MCF 10A (cell line): ENCODE data around the gene ZDHHC23. TPM values are rescaled to one million over a fixed set of nuclear protein-coding genes. Genes with fewer than 3 reads are reported as not detected.
A peak's percentile ranks its signal among the peaks of the same experiment; 100 is the strongest.

ENCODE experiments used
- BruUV-seq: library from RNA; stranded (reverse); fragments of 400-500 nt; replicated peaks from 2 replicates; lab custom pipeline; 2021; lab: Mats Ljungman, UMichigan
- CTCF ChIA-PET: fragments of 300-600 bp; sonication (Branson Sonifier 250); formaldehyde crosslinking; extraction: SDS; loops from one replicate; lab custom pipeline; 2021; ENCODE audit warnings: antibody characterized with exemption, inconsistent platforms; lab: Yijun Ruan, JAX
- POLR2A ChIA-PET: fragments of 300-600, 350-650 bp; sonication (Branson Sonifier 250); formaldehyde crosslinking; extraction: SDS; loops from one replicate; lab custom pipeline; 2020; ENCODE audit warnings: antibody characterized with exemption, inconsistent platforms; lab: Yijun Ruan, JAX
- DNase-seq: peaks from one replicate; pipeline ENCODE4 v3.0.0-alpha.2; 2018; ENCODE audit not compliant: unreplicated experiment
- H3K27ac Mint-ChIP-seq: one replicate; pipeline ENCODE4 v1.8.0; 2022; ENCODE audit warnings: mild to moderate bottlenecking, low read depth, mixed read lengths; ENCODE audit not compliant: unreplicated experiment
- H3K27me3 Mint-ChIP-seq: one replicate; pipeline ENCODE4 v1.8.0; 2022; ENCODE audit warnings: mixed read lengths; ENCODE audit not compliant: insufficient read depth, unreplicated experiment
- H3K36me3 Mint-ChIP-seq: one replicate; pipeline ENCODE4 v1.8.0; 2022; ENCODE audit warnings: mild to moderate bottlenecking, moderate library complexity, mixed read lengths; ENCODE audit not compliant: insufficient read depth, unreplicated experiment
- H3K4me1 Mint-ChIP-seq: one replicate; pipeline ENCODE4 v1.8.0; 2022; ENCODE audit warnings: mixed read lengths; ENCODE audit not compliant: insufficient read depth, unreplicated experiment
- H3K4me3 Mint-ChIP-seq: one replicate; pipeline ENCODE4 v1.8.0; 2022; ENCODE audit warnings: mild to moderate bottlenecking, moderate library complexity, mixed read lengths; ENCODE audit not compliant: unreplicated experiment
- H3K9me3 Mint-ChIP-seq: one replicate; pipeline ENCODE4 v1.8.0; 2022; ENCODE audit warnings: mixed read lengths; ENCODE audit not compliant: unreplicated experiment
- intact Hi-C: fragments of 100-400 bp; cut with micrococcal nuclease; formaldehyde crosslinking; loops from 2 replicates; pipeline ENCODE4 v1.14.1; 2022
- total RNA-seq: library from RNA; stranded (reverse); gene quantifications from 2 replicates; pipeline ENCODE4 v1.2.3, GENCODE V29; 2022
- TF ChIP-seq, protein P1 (sequence below): fragments of 200-600 bp; IDR thresholded peaks from one replicate; pipeline ENCODE4 v1.8.0; 2022; ENCODE audit warnings: antibody characterized with exemption, mild to moderate bottlenecking; ENCODE audit not compliant: unreplicated experiment

Gene ZDHHC23
- total RNA-seq, 1 experiment from 2014 or later, result 7.4 TPM

DNA sequence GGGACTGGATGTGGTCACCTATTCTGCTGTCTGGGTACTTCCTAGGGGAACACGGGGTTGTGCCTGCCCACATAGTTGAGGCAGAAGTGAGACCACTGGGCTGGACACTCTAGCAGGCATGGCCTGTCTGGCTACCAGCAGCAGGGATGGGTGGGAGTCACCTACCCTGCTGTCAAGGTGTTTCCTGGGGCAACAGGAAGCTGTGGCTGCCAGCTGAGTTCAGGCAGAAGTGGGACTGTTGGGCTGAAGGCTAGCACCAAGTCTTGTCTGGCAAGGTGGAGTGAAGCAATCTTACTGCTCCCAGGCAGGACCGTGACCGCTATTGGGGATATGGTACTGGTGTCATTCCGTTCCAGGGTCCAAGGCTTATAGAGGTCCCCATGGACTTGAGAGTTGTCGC is 20.3 kb upstream of the ZDHHC23 start:
- Mint-ChIP-seq H3K4me3 (no peak overlapping the region), H3K36me3 (peaks cover 9% of the 10 kb centered on the region), H3K9me3 (peaks cover 15% of the 10 kb centered on the region), H3K4me1 (no peaks in the 10 kb centered on the region), H3K27ac (no peak overlapping the region), H3K27me3 (no peaks in the 10 kb centered on the region)
- no peak for DNase-seq
- CTCF ChIA-PET, result interaction anchor here (0.5 to 1.7 kb wide), 4 partner anchors 12 to 225 kb away, joined by 3 to 7 read pairs (median 4); no protein-coding TSS in a partner anchor
- POLR2A ChIA-PET, result interaction anchor here (0.7 kb wide), 1 partner anchor 11 kb away, joined by 4 read pairs; no protein-coding TSS in a partner anchor
- intact Hi-C loops, result no loop called here
- BruUV-seq, result no TSS peak
- TF ChIP-seq, protein P1, sequence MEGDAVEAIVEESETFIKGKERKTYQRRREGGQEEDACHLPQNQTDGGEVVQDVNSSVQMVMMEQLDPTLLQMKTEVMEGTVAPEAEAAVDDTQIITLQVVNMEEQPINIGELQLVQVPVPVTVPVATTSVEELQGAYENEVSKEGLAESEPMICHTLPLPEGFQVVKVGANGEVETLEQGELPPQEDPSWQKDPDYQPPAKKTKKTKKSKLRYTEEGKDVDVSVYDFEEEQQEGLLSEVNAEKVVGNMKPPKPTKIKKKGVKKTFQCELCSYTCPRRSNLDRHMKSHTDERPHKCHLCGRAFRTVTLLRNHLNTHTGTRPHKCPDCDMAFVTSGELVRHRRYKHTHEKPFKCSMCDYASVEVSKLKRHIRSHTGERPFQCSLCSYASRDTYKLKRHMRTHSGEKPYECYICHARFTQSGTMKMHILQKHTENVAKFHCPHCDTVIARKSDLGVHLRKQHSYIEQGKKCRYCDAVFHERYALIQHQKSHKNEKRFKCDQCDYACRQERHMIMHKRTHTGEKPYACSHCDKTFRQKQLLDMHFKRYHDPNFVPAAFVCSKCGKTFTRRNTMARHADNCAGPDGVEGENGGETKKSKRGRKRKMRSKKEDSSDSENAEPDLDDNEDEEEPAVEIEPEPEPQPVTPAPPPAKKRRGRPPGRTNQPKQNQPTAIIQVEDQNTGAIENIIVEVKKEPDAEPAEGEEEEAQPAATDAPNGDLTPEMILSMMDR, result no peak

DNA sequence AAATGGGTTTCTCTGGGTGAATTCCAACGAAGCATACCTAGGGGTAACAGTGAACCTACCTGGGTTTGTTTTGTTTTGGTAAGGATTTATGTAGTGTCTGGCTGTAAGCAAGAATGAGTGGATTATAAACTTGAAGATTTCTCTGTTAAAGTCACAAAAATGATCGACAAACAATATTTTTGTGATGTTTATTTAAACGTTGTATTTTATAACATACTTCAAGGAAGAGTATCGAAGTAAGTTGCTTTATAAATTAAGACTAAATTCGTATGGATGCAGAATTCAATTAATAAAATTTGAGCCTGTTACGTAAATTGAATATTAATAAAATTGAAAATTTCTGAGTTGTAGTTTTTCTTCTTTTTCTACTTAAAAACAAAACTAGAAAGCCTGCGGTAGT is 982 bp upstream of the ZDHHC23 start:
- ChIA-PET CTCF (no interaction called here), POLR2A (interaction anchor here (1.0 kb wide), 1 partner anchor 55 kb away, joined by 3 read pairs; no protein-coding TSS in a partner anchor)
- intact Hi-C loops, result loop anchor here (1.0 to 10.0 kb wide), 2 partner anchors 109 to 198 kb away; partner anchors contain the start of genes CCDC191 and QTRT2
- H3K4me1 Mint-ChIP-seq, result peaks cover 13% of the 10 kb centered on the region
- BruUV-seq, result TSS peak; percentile 53
- H3K27ac Mint-ChIP-seq, result no peak overlapping the region
- TF ChIP-seq, protein P1, result no peak
- no peaks in the 10 kb centered on the region for H3K36me3 Mint-ChIP-seq
- no peak for DNase-seq
- H3K9me3 Mint-ChIP-seq, result no peaks in the 10 kb centered on the region
- H3K4me3 Mint-ChIP-seq, result peak overlapping the region; percentile 79
- no peaks in the 10 kb centered on the region for H3K27me3 Mint-ChIP-seq

DNA sequence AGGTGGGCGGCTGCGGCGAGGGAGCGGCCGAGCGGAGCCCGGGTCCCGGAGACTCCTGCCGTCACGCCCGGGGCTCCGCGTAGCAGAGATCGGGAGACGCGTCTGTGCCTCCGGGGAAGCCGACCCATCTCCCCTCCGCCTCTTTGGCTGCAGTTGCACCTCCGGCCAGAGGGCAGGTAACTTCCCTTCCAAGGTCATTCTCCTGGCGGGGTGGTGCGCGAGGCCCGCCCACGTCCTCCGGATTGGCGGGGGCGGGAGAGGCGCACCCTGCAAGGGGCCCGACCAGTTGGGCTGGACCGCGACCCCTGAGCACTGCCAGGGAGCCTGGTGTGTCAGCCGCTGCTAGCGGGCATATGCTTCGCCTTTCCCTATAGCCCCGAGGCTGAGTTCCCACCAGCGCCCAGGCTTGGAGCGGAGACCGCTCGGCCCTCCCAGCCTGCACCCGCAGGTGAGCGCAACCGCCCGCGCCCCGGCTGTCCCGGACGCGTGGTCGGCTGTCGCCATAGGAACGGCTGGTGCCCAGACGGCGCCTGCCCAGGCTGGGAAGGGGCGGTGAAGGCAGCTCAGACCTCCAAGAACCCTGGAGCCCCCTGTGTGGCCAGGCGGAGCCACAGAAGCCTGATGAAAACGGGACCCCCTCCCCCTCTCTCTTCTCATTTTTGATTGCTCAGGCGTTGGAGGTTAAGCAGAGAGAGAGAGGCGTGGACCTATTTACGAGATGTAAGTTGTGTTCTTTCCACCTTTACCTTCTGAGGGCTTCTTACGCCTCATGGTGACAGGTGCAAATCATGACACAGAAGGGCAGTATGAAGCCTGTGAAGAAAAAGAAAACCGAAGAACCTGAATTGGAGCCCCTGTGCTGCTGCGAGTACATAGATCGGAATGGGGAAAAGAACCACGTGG is 453 bp downstream of the ZDHHC23 start:
- TF ChIP-seq, protein P1, result no peak
- ChIA-PET CTCF (no interaction called here), POLR2A (no interaction called here)
- H3K27me3 Mint-ChIP-seq, result no peaks in the 10 kb centered on the region
- intact Hi-C loops, result loop anchor here (10.0 kb wide), 1 partner anchor 197 kb away; no protein-coding TSS in a partner anchor
- peaks cover 6% of the 10 kb centered on the region for H3K36me3 Mint-ChIP-seq
- peak; percentile 9 for DNase-seq
- H3K9me3 Mint-ChIP-seq, result no peaks in the 10 kb centered on the region
- BruUV-seq, result no TSS peak
- H3K4me1 Mint-ChIP-seq, result peaks cover 13% of the 10 kb centered on the region
- no peak overlapping the region for H3K27ac Mint-ChIP-seq
- H3K4me3 Mint-ChIP-seq, result peak overlapping the region; percentile 79

DNA sequence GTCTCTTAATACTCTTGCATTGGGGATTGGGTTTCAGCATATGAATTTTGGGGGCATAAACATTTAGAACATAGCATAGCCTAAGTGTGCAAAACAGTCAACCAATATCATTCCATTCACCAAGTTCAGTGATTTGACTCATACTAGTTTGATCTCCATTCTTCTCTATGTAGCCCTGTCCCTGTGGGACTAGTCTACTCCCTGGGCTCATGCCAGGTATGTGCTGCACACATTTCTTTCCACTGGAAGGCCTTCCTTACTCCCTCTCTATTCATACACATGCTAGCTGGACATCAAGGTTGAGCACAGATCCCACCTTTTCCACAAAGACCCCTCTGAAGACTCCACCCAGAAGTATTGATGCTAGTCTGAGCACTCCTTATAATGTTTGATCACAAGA is 5.1 kb downstream of the ZDHHC23 start:
- BruUV-seq, result no TSS peak
- no peaks in the 10 kb centered on the region for H3K9me3 Mint-ChIP-seq
- no peak overlapping the region for H3K27ac Mint-ChIP-seq
- H3K36me3 Mint-ChIP-seq, result peaks cover 6% of the 10 kb centered on the region
- no peak overlapping the region for H3K4me3 Mint-ChIP-seq
- CTCF ChIA-PET, result no interaction called here
- POLR2A ChIA-PET, result interaction anchor here (1.1 to 1.5 kb wide), 2 partner anchors 27 to 176 kb away, joined by 3 read pairs; no protein-coding TSS in a partner anchor
- TF ChIP-seq, protein P1, result no peak
- peaks cover 7% of the 10 kb centered on the region for H3K4me1 Mint-ChIP-seq
- no peaks in the 10 kb centered on the region for H3K27me3 Mint-ChIP-seq
- intact Hi-C loops, result no loop called here
- DNase-seq, result no peak
